IMR-90 (cell line): ENCODE results near the gene RGS17.

Experiments used
- CEBPB ChIP-seq: IDR thresholded peaks from 2 replicates; pipeline ENCODE4 v1.6.1; 2012; ENCODE audit warnings: low read depth, low read length, improper control_type of control experiment
- CHD1 ChIP-seq: IDR thresholded peaks from 2 replicates; pipeline ENCODE4 v1.6.1; 2012; ENCODE audit warnings: low read depth, low read length, improper control_type of control experiment
- FOS ChIP-seq: fragments of 150-350 bp; IDR thresholded peaks from 2 replicates; pipeline ENCODE4 v1.6.1; 2016; ENCODE audit warnings: low read depth, low read length
- MXI1 ChIP-seq: IDR thresholded peaks from 2 replicates; pipeline ENCODE4 v1.6.1; 2012; ENCODE audit warnings: low read depth, mild to moderate bottlenecking, low read length, moderate library complexity, borderline replicate concordance
- POLR2A ChIP-seq: IDR thresholded peaks from 2 replicates; pipeline ENCODE4 v1.6.1; 2012; ENCODE audit warnings: mild to moderate bottlenecking, low read depth, low read length
- RAD21 ChIP-seq: IDR thresholded peaks from 2 replicates; pipeline ENCODE4 v1.6.1; 2012; ENCODE audit warnings: low read length, improper control_type of control experiment
- SMC3 ChIP-seq: fragments of 150-350 bp; IDR thresholded peaks from 2 replicates; pipeline ENCODE4 v1.6.1; 2016; ENCODE audit warnings: low read depth, mild to moderate bottlenecking, antibody characterized with exemption, low read length, moderate library complexity
- TF ChIP-seq, protein P1 (sequence below): conservative IDR thresholded peaks from 2 replicates; pipeline ENCODE4 v1.5.1; 2012; ENCODE audit warnings: mild to moderate bottlenecking, low read depth, low read length, improper control_type of control experiment
- TF ChIP-seq, protein P2 (sequence below): fragments of 150-350 bp; IDR thresholded peaks from 2 replicates; pipeline ENCODE4 v1.6.1; 2016; ENCODE audit warnings: low read depth, mild to moderate bottlenecking, low read length, moderate library complexity, borderline replicate concordance
- TF ChIP-seq, protein P3 (sequence below): fragments of 150-350 bp; IDR thresholded peaks from 2 replicates; pipeline ENCODE4 v1.6.1; 2017; ENCODE audit warnings: mild to moderate bottlenecking, antibody characterized with exemption, low read length, low read depth

DNA sequence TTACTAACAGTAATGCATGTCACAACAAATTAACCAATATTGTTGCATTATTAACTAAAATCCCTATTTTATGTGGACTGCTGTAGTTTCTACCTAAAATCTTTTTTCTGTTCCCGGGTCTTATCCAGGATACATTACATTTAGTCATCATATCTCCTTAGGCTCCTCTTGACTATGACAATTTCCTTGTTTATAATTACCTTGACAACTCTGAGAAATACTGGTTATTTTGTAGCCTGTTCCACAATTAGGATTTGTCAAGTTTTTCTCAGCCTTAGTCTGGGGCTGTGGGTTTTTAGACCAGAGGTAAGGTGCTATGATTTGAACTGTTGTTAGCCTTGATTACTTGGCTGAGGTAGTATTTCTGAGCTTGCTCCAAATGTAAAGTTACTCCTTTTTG, 152.0 kb downstream of the RGS17 start:
- TF ChIP-seq, protein P1, sequence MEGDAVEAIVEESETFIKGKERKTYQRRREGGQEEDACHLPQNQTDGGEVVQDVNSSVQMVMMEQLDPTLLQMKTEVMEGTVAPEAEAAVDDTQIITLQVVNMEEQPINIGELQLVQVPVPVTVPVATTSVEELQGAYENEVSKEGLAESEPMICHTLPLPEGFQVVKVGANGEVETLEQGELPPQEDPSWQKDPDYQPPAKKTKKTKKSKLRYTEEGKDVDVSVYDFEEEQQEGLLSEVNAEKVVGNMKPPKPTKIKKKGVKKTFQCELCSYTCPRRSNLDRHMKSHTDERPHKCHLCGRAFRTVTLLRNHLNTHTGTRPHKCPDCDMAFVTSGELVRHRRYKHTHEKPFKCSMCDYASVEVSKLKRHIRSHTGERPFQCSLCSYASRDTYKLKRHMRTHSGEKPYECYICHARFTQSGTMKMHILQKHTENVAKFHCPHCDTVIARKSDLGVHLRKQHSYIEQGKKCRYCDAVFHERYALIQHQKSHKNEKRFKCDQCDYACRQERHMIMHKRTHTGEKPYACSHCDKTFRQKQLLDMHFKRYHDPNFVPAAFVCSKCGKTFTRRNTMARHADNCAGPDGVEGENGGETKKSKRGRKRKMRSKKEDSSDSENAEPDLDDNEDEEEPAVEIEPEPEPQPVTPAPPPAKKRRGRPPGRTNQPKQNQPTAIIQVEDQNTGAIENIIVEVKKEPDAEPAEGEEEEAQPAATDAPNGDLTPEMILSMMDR, result no peak
- TF ChIP-seq POLR2A (no peak), CEBPB (no peak), FOS (no peak), MXI1 (no peak), RAD21 (no peak), CHD1 (no peak), SMC3 (no peak)
- TF ChIP-seq, protein P2, sequence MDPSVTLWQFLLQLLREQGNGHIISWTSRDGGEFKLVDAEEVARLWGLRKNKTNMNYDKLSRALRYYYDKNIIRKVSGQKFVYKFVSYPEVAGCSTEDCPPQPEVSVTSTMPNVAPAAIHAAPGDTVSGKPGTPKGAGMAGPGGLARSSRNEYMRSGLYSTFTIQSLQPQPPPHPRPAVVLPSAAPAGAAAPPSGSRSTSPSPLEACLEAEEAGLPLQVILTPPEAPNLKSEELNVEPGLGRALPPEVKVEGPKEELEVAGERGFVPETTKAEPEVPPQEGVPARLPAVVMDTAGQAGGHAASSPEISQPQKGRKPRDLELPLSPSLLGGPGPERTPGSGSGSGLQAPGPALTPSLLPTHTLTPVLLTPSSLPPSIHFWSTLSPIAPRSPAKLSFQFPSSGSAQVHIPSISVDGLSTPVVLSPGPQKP, result no peak
- TF ChIP-seq, protein P3, sequence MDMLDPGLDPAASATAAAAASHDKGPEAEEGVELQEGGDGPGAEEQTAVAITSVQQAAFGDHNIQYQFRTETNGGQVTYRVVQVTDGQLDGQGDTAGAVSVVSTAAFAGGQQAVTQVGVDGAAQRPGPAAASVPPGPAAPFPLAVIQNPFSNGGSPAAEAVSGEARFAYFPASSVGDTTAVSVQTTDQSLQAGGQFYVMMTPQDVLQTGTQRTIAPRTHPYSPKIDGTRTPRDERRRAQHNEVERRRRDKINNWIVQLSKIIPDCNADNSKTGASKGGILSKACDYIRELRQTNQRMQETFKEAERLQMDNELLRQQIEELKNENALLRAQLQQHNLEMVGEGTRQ, result no peak
